NCI-H1105 (cell line): ENCODE measurements around the gene MPP2.
"Not testable (repeated sequence)": the region's sequence is repeated elsewhere in the genome, so short reads cannot be mapped to it uniquely, and the experiment has no call there.

Experiments
- DNase-seq: peaks from one replicate; lab custom pipeline; 2025; lab: John Stamatoyannopoulos, UW

The MPP2 gene

DNA sequence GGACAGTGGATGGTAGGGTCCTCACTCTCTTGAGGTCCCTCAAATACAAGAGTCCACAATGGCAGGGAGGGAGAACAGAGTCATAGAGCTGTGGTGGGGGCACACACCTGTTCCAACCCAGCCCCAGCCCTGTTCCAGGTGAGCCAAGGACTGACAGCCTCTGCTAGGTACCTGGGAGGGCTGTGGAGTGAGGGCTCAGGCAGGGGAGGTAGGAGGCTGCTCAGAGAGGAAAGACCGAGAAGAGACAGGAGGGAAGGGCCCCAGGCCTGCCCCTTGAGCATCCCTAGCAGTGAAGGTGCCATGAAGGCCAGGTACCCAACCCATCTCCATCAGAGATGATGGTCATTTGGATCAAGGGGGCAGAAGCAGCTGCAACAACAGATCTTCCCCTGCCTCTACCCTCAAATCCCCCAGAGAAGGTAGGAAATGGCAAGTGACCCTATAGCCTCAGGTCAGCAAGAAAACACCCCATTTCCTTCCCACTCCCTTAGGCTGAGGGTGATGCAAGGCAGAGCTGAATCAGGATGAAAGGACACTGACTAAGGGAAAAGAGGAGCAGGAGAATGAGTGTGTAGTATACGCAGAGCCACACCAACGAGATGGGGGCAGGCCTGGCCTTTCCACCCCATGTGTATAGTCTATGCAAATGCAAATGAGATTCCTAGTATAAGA is 31.7 kb downstream of the MPP2 start:
- no peak for DNase-seq

DNA sequence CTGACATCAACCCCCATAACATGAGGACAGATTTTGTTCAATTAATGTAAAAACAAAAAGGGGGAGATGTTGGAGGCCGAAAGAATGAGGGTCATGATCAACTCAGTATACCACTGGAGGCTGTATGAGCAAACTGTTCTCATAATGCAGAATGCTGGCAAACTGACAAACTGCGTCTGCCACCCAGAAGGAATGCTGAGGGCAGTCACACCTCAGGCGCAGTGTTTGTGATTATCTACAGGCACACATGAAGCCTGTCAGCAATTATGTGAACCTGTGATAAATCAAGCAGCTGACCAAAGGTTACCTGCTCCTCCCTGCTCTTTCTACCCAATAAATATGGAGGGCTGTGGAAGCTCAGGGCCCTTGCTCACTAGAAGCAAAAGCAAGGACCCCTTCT is 33.0 kb downstream of the MPP2 start:
- DNase-seq: no peak

DNA sequence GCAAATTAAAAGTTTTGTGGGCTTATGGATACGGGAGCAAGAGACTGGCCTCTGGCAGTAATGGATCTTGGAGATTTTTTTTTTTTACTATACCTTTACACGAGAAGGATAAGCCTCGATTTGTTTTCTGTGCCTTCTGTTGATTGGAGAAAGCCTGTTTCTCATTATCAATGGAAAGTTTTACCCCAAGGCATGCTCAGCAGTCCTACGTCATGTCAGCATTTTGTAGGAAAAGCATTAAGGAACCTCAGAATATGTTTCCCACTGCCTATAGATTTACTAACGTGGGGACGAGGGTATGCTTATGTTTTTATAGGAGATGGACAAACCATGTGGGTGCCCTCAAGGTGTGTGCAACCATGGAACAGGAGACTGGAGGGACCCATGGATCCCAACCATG is 33.5 kb downstream of the MPP2 start:
- no peak for DNase-seq

DNA sequence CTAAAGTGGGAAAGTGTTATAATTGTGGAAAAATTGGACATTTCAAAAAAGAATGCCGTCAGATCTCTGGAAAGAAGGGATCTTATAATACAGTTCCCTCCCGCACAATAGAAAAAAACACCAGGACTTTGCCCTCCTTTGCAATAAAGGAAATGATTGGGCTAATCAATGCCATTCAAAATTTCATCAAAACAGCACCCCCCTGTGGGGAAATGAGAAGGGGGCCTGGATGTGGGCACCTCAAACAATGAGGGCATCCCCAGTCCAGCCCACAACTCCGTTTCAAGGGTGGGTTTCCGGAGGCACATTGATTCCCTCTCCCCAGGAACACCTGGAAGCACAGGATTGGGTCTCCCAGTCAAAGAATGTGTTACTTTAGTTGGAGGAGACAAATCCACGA is 34.2 kb downstream of the MPP2 start:
- no peak for DNase-seq

DNA sequence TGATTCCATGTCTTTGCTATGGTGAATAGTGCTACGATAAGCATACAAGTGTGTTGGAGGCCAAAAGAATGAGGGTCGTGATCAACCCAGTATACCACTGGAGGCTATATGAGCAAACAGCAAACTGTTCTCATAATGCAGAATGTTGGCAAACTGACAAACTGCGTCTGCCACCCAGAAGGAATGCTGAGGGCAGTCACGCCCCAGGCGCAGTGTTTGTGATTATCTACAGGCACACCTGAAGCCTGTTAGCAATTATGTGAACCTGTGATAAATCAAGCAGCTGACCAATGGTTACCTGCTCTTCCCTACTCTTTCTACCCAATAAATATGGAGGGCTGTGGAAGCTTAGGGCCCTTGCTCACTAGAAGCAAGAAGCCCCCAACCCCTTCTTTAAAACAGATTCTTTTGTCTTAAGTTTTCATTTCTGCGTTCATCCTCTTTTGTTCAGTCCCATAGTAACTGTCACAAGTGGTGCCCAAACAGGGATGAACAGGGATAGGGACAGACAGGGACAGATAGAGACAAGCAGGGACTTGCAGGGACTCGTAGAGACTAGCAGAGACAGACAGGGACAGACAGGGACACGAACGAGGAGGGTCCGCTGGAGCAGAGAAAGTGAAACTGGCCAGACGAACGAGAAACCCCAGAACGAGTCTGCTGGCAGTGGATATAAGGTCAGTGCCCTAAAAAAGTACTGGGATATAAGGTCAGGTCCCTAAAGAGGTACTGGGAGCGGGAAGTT is 35.2 kb downstream of the MPP2 start:
- DNase-seq: no peak

DNA sequence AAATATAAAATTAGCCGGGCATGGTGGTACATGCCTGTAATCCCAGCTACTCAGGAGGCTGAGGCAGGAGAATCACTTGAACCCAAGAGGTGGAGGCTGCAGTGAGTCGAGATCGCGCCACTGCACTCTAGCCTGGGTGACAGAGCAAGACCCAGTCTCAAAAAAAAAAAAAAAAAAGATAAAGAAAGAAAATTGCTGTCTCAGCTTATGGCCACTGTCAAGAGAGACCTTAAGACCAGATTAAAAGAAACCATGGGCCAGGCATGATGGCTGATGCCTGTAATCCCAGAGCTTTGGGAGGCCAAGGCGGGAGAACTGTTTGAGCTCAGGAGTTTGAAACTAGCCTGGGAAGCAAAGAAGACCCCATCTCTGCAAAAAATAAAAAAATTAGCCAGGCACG is 38.3 kb downstream of the MPP2 start:
- DNase-seq: not testable (repeated sequence)

DNA sequence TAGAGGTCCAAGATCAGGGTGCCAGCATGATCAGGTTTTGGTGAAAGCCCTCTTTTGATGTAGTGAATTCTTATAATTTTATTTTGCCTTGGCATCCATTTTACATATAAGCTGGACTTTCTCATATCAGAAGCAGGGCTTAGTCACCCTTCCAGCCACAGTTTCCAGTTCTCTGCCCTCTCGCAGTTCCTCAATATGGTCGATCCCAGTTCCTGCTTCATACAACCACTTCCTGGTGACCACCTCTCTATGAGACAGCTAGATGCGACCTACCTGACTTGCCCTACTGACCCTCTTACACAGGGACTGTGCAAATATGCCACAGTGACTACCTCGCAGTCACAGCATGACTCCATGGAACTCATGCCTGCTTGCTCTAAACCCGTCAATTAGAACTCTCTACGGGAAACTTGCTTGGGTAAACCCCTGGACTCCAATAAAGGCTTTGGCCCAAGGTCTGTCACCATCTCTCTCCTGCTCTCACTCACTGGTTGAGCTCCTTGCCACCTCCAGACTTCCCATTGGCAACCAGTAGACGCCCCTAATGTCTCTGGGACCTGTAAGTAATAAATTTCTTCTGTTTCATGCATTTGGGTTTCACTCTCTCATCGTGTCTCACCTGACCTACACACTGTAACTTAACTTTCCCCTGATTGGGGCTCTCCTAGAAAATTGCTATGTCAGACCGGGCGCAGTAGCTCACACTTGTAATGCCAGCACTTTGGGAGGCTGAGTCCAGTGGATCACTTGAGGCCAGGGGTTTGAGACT is 38.9 kb downstream of the MPP2 start:
- DNase-seq: no peak

DNA sequence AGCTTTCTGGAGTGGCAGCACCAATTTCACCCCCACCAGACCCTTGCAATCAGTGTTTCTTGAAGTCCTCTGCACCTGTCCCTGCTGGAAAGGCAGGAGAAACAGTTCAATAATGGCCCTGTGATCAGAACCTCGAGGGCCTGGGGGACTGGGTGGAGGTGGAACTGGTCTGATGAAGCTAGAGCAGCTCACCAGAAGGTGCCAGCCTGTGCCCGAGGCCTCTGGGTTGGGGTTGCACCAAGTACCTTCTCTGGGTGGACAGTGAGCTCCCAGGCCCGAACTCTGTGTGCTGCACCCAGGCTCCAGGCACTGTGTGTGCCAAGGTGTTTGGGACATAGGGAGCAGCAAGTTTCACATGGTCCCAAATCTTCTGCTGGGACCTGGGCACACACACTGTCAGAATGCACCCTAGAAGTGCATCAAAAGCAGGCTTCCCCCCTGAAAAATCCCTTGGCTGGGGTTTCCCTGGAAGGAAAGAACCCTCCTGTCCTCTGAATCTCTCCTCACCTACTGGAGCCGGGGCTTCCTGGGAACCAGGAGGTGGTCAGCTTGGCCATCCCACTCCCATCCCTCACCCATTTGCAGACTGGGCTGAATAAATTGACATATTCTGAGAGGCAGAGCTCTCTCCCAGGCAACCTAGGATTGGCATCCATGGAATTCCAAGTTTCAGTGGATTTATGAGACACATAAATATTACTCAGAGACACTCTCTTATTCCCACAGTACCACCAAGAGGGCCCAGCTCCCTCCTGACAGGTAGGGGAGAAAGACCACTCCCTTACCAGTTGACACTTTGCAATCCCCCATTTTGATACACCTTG is 43.0 kb downstream of the MPP2 start:
- DNase-seq: no peak

DNA sequence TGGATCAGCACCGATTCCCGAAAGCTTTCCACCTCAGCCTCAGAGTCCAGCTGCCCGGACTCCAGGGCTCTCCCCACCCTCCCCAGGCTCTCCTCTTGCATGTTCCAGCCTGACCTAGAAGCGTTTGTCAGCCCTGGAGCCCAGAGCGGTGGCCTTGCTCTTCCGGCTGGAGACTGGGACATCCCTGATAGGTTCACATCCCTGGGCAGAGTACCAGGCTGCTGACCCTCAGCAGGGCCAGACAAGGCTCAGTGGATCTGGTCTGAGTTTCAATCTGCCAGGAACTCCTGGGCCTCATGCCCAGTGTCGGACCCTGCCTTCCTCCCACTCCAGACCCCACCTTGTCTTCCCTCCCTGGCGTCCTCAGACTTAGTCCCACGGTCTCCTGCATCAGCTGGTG is 45.4 kb downstream of the MPP2 start:
- no peak for DNase-seq

DNA sequence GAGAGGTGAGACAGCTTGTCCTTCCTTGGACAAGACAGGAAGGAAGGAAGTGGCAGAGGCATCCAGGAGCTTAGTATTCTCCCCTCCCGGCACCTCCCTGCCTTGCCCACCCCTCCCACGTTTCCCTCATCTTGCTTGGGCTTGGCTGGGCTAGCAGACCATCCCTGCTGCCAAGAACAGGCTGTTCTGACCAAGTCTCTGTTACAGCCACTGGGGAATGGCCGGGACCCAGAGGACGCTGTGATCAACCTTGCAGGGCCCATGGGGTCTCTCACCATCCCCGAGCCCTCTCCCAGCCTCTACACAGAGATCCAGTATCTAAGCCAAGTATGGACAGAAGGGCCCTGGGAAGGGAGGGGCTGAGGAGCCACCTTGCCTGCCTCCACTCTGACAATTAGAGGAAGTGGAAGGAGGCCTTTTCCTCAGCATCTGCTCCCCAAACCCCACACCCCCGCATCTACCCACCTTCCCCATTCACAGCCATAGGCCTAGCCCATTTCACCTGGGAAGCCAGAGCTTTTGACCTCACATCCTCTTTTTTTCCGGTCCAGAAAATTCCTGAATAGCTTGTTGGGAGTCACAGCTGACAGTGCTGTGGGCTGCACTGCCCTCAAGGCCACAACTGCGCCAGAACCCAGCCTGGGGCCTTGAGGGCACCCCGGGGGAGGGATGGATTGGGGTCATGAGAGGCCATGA is 46.3 kb downstream of the MPP2 start:
- DNase-seq: no peak

DNA sequence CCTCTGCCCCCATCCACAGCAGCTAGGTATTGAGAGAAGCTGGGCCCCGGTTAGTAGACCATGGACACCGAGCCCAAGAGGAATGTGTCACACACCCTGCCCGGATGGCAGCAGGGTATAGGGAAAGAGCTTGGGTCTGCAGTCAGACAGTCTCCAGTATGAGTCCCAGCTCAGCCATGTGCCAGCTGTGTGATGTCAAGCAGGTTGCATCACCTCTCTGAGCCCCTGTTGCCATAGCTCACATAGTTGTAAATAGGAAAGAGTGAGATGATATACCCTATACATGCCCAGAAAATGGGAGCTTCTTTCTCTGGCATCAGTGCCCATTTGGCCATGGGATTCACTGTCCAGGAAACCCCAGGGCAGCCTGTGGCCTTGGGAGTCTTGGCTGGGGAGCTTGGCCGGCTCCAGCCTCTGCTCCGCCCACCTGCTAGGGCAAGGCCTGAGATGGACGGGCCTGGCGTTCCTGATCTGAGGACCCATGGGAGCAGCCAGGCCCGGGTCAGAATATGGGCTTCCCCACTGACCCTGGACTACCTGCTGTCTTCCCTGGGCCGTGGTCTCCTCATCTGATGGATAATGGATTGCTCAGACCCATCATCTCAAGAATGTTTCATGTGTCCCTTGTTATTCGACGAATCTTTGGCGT is 47.1 kb downstream of the MPP2 start:
- no peak for DNase-seq

DNA sequence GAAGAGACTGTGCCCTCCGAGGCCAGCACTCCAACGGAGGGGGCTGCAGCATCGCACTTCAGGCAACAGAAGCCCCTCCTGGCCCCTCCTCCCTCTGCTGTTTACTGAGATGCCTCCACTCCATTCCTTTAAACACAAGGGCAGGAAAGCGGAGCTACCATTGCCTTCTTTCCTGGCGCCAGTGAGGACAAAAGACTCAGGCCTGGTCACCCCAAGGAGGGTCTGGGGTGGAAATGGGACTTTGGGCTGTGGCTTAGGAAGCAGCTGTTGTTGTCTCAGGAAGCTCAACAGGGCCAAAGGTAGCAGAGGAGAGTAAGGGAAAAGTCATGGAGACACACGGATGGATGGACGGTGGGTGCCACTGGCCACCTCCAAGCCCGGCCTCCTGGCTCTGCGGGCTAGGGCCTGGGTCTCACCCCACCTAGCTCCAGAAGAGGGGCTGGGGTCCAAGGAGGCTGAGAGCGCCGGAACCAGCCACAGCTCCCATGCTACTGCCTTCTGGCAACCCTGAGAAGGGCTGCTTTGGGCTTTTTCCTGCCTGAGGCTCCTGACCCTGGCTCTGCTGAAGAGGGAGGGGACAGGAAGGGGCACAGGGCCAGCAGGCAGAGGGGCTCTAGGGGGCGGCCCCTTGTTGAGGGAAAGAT is 49.3 kb downstream of the MPP2 start:
- no peak for DNase-seq

DNA sequence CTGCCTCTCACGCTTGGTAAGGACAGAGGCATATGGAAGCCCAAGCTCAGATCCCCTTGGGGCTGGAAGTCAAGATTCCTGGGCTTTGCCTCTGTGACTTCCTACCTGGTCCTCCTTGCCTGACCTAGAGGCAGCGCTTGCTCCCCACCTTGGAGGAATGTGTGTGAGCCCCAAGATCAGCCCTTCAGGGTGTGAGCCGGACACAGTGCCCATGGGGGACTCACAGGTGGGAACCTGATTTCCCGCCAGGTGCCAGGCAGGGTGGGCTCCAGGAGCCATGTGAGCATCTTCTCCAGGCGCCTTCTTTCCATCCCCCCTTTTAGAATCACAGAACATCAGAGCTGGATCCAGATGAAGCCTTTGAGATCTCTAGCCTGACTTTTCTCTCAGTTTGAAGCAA is 50.2 kb downstream of the MPP2 start:
- no peak for DNase-seq

DNA sequence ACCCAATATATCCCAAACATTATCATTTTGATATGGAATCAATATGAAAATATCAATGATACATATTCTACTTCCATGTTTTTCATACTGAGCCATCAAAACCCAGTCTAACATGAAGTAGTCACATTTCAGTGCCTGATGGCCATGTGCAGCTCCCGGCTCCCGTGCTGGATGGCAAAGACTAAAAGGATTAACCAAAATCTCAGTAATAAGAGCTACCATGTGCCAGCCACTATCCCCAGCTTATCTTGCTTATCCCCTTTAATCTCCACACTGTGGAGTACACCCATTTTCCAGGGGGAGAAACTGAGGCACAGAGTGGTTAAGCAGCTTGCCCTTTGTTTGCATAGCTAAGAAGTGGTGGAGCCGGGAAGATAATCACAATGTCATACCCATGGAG is 51.2 kb downstream of the MPP2 start:
- no peak for DNase-seq

DNA sequence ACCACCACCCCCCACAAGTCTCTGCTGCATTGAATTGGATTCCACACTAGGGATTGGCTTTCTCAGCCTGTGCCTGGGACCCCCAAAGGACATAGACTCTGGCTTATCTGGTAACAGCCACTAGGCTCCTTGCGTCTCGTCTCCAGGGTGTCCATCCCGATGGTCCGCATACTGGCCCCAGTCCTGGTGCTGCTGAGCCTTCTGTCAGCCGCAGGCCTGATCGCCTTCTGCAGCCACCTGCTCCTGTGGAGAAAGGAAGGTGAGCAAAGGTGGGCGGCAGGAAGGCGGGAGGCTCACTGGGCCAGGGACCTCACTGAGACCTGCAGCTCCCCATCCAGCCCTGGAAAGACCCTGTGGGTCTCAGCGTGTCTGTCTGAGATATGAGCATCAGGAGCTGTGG is 52.3 kb downstream of the MPP2 start:
- no peak for DNase-seq

DNA sequence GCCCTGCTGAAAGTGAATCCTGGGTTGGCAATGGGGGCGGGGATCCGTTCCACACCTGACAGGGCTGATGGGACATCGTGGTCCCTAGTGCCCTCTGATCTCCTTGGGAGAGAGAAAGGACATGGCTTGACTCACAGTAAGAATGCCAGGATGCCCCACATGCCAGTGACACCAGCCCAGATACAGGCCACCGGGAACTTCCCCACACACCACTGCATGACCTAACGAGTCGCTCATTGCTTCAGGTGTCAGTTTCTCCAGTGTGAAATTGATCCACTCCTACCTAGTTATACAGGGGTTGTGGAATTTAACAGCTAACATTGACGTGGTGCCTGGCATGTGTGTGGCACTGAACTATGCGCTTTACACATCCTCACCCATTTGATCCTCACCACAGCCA is 52.8 kb downstream of the MPP2 start:
- no peak for DNase-seq

DNA sequence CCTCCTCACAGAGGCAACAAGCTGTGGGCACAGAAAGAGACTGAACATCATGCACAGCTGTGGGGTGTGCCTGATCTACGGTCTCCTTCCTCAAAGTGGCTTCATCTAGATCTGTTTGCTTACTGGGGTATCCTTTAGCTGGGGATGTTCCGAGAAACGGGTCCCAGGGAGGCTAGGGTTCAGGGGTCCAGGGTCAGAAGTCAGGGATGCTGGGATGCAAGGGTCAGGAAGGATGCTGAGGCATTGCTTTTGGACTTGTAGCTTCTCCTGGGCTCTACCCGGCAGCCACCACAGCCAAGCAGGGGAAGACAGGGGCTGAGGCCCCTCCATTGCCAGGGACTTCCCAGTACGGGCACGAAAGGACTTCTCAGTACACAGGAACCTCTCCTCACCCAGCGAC is 53.8 kb downstream of the MPP2 start:
- DNase-seq: no peak

DNA sequence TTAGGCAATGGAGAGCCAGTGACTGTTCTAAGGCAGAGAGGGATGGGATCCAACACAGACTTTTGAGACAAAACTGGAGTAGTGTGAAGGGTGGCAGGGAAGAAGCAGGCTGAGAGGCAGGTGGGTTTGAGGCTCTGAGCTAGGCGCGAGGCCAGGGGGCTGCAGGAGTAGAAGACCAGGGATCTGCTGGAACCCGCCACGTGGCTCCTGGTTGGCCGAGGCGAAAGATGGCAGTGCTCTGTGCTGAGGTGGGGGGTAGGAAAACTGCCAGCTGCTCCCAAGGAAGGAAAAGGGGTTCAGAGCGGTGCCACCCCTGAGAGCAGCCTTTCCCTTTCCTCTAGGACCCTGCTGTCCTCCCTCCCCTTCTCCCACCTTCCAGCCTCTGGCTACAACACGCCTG is 54.8 kb downstream of the MPP2 start:
- no peak for DNase-seq

DNA sequence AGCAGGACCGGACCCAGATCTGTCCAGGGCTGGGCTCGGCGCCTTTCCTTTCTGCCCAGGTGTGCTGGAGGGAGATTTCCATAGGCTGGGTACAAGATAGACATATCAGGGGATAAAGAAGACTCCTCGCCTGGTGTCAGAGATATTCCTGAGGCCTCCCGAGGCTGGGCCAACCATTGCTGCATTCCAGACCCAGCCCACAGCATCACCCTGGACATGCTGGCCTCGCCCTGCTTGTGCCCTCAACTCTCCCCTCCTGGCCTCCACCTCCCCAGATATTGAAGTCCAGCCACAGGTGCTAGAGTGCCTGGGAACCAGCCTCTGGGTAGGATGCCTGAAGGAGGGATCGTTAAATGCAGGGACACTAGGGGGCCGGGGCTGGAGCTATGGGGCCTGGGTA is 58.2 kb downstream of the MPP2 start:
- DNase-seq: no peak

DNA sequence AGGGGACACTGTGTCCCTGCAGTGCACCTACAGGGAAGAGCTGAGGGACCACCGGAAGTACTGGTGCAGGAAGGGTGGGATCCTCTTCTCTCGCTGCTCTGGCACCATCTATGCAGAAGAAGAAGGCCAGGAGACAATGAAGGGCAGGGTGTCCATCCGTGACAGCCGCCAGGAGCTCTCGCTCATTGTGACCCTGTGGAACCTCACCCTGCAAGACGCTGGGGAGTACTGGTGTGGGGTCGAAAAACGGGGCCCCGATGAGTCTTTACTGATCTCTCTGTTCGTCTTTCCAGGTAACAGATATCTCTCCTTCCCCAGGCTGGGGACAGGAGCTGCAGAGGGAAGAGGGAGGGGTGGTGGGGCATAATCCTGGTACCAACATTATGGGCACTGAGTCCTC is 58.7 kb downstream of the MPP2 start:
- no peak for DNase-seq

DNA sequence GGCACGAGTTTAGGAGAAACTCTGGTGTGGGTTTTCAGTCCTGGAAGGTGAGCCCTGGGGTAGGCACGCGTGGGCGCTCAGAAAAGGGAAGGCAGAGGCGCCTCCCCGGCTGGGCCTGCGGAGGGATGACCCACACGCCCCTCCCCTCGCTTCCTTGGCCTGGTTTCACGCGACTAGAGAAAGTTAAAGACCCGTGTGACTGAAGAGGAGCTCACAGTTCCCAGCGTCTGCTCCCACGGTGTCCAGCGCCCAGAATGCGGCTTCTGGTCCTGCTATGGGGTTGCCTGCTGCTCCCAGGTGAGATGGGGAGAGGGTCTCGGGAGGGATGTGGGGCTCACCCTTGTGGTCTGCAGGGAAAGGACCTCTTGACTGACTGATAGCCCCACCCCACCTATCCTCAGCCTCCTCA is 60.4 kb downstream of the MPP2 start, which contains the start of gene CD300LG:
Gene CD300LG, plus strand, starts transcription at position 214 of the 409 bp plus-strand sequence. Its CDS starts 41 bp downstream, at position 255.
- DNase-seq: no peak
